Measurements from ENCODE around the gene MCC. TPM values are rescaled to one million over a fixed set of nuclear protein-coding genes. Genes with fewer than 3 reads are reported as not detected.

Gene MCC
- total RNA-seq, 4 donors from 2014 or later: 1.2 to 133 (median 8.5) TPM

DNA sequence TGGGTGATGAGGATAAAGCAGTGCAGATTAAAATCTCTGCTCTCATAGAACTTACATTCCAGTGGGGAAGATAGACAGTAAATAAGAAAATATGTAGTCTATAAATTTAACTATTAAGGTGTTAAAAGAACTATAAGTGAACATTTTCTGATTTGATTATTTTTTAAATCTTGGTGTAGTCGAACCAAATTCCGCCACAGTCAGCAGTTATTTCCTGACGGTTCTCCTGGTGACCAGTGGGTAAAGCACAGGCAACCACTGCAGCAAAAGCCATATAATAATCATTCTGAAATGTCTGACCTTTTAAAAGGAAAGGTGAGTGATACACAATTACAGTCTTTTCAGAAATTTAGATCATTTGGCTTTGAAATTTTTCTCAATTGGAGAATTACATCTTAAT is 484.5 kb downstream of the MCC start:
- TF ChIP-seq, protein P1, sequence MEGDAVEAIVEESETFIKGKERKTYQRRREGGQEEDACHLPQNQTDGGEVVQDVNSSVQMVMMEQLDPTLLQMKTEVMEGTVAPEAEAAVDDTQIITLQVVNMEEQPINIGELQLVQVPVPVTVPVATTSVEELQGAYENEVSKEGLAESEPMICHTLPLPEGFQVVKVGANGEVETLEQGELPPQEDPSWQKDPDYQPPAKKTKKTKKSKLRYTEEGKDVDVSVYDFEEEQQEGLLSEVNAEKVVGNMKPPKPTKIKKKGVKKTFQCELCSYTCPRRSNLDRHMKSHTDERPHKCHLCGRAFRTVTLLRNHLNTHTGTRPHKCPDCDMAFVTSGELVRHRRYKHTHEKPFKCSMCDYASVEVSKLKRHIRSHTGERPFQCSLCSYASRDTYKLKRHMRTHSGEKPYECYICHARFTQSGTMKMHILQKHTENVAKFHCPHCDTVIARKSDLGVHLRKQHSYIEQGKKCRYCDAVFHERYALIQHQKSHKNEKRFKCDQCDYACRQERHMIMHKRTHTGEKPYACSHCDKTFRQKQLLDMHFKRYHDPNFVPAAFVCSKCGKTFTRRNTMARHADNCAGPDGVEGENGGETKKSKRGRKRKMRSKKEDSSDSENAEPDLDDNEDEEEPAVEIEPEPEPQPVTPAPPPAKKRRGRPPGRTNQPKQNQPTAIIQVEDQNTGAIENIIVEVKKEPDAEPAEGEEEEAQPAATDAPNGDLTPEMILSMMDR (IDR thresholded peaks at IDR 0.05): no peak
- TF ChIP-seq POLR2A (IDR thresholded peaks at IDR 0.05): no peak
- Histone ChIP-seq H3K36me3 (peaks cover 0 to 61% (median 0%) of the 10 kb centered on the region in 3 donors), H3K27me3 (no peaks in the 10 kb centered on the region), H3K9me3 (no peaks in the 10 kb centered on the region), H3K4me1 (no peaks in the 10 kb centered on the region), H3K27ac (no peak overlapping the region), H3K4me3 (no peak overlapping the region)
- DNase-seq: no peak

DNA sequence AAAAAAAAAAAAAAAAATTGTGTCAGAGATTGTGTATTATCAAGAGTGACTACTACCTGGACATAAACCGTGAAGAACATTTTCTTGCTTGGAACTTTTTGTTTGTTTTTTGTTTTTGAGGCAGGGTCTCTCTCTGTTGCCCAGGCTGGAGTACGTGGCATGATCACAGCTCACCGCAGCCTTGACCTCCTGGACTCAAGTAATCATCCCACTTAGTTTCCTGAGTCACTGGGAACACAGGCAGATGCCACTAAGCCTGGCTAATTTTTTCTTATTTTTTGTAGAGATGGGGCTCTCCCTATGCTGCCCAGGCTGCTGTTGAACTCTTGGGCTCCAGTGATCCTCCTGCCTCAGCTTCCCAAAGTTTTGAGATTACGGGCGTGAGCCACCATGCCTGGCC is 485.8 kb downstream of the MCC start:
- no peak overlapping the region for H3K27ac ChIP-seq
- no peaks in the 10 kb centered on the region for H3K9me3 ChIP-seq
- TF ChIP-seq, protein P1 (IDR thresholded peaks at IDR 0.05): no peak
- no peak for TF ChIP-seq POLR2A (IDR thresholded peaks at IDR 0.05)
- no peaks in the 10 kb centered on the region for H3K27me3 ChIP-seq
- no peaks in the 10 kb centered on the region for H3K4me1 ChIP-seq
- no peak overlapping the region for H3K4me3 ChIP-seq
- DNase-seq: no peak
- H3K36me3 ChIP-seq: peaks cover 0 to 50% (median 0%) of the 10 kb centered on the region in 3 donors

DNA sequence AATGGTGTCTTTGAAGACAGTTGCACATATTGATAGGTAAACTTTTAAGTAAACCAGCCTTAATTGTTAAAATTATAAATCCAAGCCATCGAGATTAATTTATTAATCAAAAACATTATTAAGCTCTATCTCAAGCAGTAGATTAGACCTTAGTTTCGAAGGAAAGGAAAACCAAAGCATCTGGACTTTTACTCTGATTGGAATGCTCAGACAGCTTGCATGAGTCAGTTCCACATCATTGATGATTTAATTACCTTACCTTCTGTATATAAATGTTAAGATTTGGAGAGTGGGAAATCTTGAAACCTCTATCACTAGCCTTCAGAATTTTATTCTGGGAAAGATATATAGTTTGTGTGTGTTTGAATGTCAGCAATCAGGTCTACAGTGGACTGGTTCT is 487.8 kb downstream of the MCC start:
- Histone ChIP-seq H3K4me3 (no peak overlapping the region), H3K4me1 (peaks cover 0 to 4% (median 0%) of the 10 kb centered on the region in 4 donors), H3K27me3 (no peaks in the 10 kb centered on the region), H3K9me3 (no peaks in the 10 kb centered on the region), H3K27ac (no peak overlapping the region), H3K36me3 (peaks cover 0 to 46% (median 0%) of the 10 kb centered on the region in 3 donors)
- TF ChIP-seq, protein P1 (IDR thresholded peaks at IDR 0.05): no peak
- DNase-seq: no peak

DNA sequence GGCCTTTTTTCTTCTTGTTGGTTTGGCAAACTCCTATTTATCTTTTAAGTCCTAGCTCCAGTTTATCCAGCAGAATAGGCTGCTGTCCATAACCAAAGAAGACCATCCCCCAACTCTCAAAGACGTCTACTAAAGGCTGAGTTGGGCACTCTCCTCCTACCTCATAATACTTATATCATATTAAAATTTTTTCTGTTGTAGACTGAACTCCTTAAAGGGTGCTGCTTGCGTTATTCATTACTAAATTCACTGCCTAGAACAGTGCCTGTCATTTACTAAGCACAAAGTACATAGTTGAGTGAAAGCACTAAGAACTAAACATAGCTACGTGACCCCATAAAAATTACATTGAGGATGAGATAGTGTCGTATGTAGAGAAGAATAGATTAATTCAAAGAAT is 490.0 kb downstream of the MCC start:
- peaks cover 0 to 35% (median 0%) of the 10 kb centered on the region in 3 donors for H3K36me3 ChIP-seq
- peaks cover 0 to 4% (median 0%) of the 10 kb centered on the region in 4 donors for H3K4me1 ChIP-seq
- TF ChIP-seq, protein P1 (IDR thresholded peaks at IDR 0.05): no peak
- no peak for TF ChIP-seq POLR2A (IDR thresholded peaks at IDR 0.05)
- no peak overlapping the region for H3K27ac ChIP-seq
- DNase-seq: no peak
- no peaks in the 10 kb centered on the region for H3K9me3 ChIP-seq
- no peak overlapping the region for H3K4me3 ChIP-seq
- no peaks in the 10 kb centered on the region for H3K27me3 ChIP-seq

DNA sequence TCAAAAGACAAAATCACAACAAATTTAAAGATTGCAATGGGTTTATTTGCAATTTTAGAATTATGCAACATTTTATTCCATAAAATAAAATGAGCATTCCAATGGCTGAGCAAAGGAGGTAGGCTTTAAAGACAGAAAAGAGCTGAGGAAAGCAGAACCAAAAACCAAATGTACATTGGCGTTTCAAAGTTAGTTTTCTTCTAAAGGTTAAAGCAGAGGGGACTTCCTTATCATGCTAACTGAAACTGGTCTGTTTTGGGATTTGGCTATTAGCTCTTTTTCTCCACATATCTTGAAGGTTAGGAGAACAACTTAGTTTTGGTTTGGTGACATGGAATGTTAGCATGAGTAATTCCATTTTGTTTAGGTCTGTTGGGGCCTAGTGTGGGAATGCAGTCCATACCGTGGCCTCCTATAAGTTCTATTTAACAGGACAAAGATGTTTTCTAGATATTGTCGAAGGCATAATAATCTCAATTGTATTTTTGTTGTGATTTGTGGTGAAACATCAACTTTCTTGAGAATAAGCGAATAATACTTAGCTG is 491.4 kb downstream of the MCC start:
- no peak for DNase-seq
- Histone ChIP-seq H3K36me3 (peaks cover 0 to 26% (median 0%) of the 10 kb centered on the region in 3 donors), H3K4me1 (peaks cover 0 to 4% (median 0%) of the 10 kb centered on the region in 4 donors), H3K4me3 (no peak overlapping the region), H3K27ac (no peak overlapping the region), H3K9me3 (no peaks in the 10 kb centered on the region), H3K27me3 (no peaks in the 10 kb centered on the region)
- TF ChIP-seq, protein P1 (IDR thresholded peaks at IDR 0.05): no peak
- TF ChIP-seq POLR2A (IDR thresholded peaks at IDR 0.05): no peak
